ENCODE measurements around the gene RBM20. TPM values are rescaled to one million over a fixed set of nuclear protein-coding genes. Genes with fewer than 3 reads are reported as not detected.

Gene RBM20
- total RNA-seq, 2 experiments from 2014 or later: 0.38 to 0.72 TPM

DNA sequence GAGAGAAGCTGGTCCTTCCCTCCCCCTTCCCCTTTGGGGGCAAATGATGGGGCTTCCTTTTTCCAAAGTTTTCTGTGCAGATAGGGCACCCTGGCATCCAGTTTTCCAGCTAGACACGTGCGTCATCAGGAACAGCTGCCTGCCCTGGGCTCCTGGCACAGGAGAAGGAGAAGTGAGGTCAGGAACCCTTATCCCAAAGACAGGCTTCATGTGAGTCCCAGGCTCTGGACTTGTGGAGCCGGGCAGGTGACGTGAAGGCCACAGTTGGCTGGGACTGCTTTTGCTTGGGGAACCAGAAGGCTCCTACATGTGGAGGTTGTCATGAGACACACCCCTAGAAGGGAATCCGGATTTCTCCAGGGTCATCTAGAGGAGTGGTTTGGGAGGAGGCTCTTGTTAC lies 66.5 kb downstream of the RBM20 start:
- intact Hi-C loops (cut with micrococcal nuclease): no loop called here
- no peak for DNase-seq
- no peak for TF ChIP-seq CTCF (IDR thresholded peaks at IDR 0.05)
- no peak overlapping the region for H3K27ac Mint-ChIP-seq
- ATAC-seq: no peak
- no peaks in the 10 kb centered on the region for H3K4me1 Mint-ChIP-seq (ENCODE audit: low read depth)
- H3K36me3 Mint-ChIP-seq (ENCODE audit: low read depth): no peaks in the 10 kb centered on the region
- CTCF ChIA-PET: interaction anchor here (1.5 to 1.8 kb wide), 2 partner anchors 22 to 38 kb away, joined by 3 to 6 read pairs; no protein-coding TSS in a partner anchor
- POLR2A ChIA-PET: no interaction called here
- no peaks in the 10 kb centered on the region for H3K27me3 Mint-ChIP-seq
- H3K4me3 Mint-ChIP-seq: no peak overlapping the region
- no peaks in the 10 kb centered on the region for H3K9me3 Mint-ChIP-seq

- CTCF ChIA-PET: interaction anchor here (1.5 to 1.8 kb wide), 2 partner anchors 23 to 39 kb away, joined by 3 to 6 read pairs; no protein-coding TSS in a partner anchor
- POLR2A ChIA-PET: no interaction called here
- intact Hi-C loops (cut with micrococcal nuclease): no loop called here
- no peak for ATAC-seq
- H3K9me3 Mint-ChIP-seq: no peaks in the 10 kb centered on the region
- H3K4me3 Mint-ChIP-seq: no peak overlapping the region
- H3K36me3 Mint-ChIP-seq (ENCODE audit: low read depth): no peaks in the 10 kb centered on the region
- H3K4me1 Mint-ChIP-seq (ENCODE audit: low read depth): no peaks in the 10 kb centered on the region
- TF ChIP-seq CTCF (IDR thresholded peaks at IDR 0.05): no peak
- no peak for DNase-seq
- H3K27ac Mint-ChIP-seq: no peak overlapping the region
- no peaks in the 10 kb centered on the region for H3K27me3 Mint-ChIP-seq
Observed at GRCh38 chr10:110711382-110711781, 67.2 kb downstream of the RBM20 start.

- ATAC-seq: no peak
- TF ChIP-seq CTCF (IDR thresholded peaks at IDR 0.05): no peak
Observed at GRCh38 chr10:110714356-110714755, 70.2 kb downstream of the RBM20 start.

GRCh38 chr10:110717781-110718589 lies 73.8 kb downstream of the RBM20 start:
- CTCF ChIA-PET: no interaction called here
- no peak overlapping the region for H3K4me3 Mint-ChIP-seq
- no peaks in the 10 kb centered on the region for H3K9me3 Mint-ChIP-seq
- H3K27ac Mint-ChIP-seq: no peak overlapping the region
- H3K4me1 Mint-ChIP-seq (ENCODE audit: low read depth): peaks cover 7% of the 10 kb centered on the region
- no peak for TF ChIP-seq CTCF (IDR thresholded peaks at IDR 0.05)
- POLR2A ChIA-PET: interaction anchor here (0.6 kb wide), 1 partner anchor 1413 kb away, joined by 3 read pairs; no protein-coding TSS in a partner anchor
- H3K36me3 Mint-ChIP-seq (ENCODE audit: low read depth): no peaks in the 10 kb centered on the region
- intact Hi-C loops (cut with micrococcal nuclease): no loop called here
- DNase-seq: no peak
- ATAC-seq: no peak
- H3K27me3 Mint-ChIP-seq: no peaks in the 10 kb centered on the region

More at GRCh38 chr10:110714356-110714755, 70.2 kb downstream of the RBM20 start:
- DNase-seq: no peak
- ChIA-PET POLR2A (no interaction called here), CTCF (interaction anchor here (0.7 kb wide), 1 partner anchor 179 kb away, joined by 4 read pairs; no protein-coding TSS in a partner anchor)
- Mint-ChIP-seq H3K27me3 (no peaks in the 10 kb centered on the region), H3K36me3 (ENCODE audit: low read depth) (no peaks in the 10 kb centered on the region), H3K4me1 (ENCODE audit: low read depth) (no peaks in the 10 kb centered on the region), H3K4me3 (no peak overlapping the region), H3K27ac (no peak overlapping the region), H3K9me3 (no peaks in the 10 kb centered on the region)
- intact Hi-C loops (cut with micrococcal nuclease): no loop called here

GRCh38 chr10:110721406-110722038 lies 77.4 kb downstream of the RBM20 start:
- Mint-ChIP-seq H3K9me3 (no peaks in the 10 kb centered on the region), H3K27me3 (no peaks in the 10 kb centered on the region), H3K36me3 (ENCODE audit: low read depth) (no peaks in the 10 kb centered on the region), H3K27ac (no peak overlapping the region), H3K4me3 (no peak overlapping the region), H3K4me1 (ENCODE audit: low read depth) (peaks cover 41% of the 10 kb centered on the region)
- TF ChIP-seq CTCF (IDR thresholded peaks at IDR 0.05): no peak
- intact Hi-C loops (cut with micrococcal nuclease): no loop called here
- CTCF ChIA-PET: no interaction called here
- no peak for ATAC-seq
- POLR2A ChIA-PET: no interaction called here
- no peak for DNase-seq
